HL-60/S4 treated with retinoic acid at 250 ng/mL for 4 days and 3 days (cell line): ENCODE data around the gene PPFIA4.

Experiments
- in situ Hi-C: fragments of 300-500 bp; cut with MboI; formaldehyde crosslinking; loops from 2 replicates; pipeline ENCODE4 v1.7.0; 2022; ENCODE audit warnings: low sequenced_read_pairs

The PPFIA4 gene

GRCh38 chr1:203026031-203026665 is at the start of gene PPFIA4:
TSS of gene PPFIA4 (plus strand) at chr1:203026491. CDS start at chr1:203039009, 12,518 bp downstream.
- in situ Hi-C loops: loop anchor here (25.0 kb wide), 2 partner anchors 461 to 1336 kb away; partner anchors contain the start of genes OPTC, PLEKHA6 and PRELP

GRCh38 chr1:202976633-202977032 is 49.7 kb upstream of the PPFIA4 start:
- in situ Hi-C loops: loop anchor here (25.0 kb wide), 2 partner anchors 239 to 489 kb away; no protein-coding TSS in a partner anchor

DNA sequence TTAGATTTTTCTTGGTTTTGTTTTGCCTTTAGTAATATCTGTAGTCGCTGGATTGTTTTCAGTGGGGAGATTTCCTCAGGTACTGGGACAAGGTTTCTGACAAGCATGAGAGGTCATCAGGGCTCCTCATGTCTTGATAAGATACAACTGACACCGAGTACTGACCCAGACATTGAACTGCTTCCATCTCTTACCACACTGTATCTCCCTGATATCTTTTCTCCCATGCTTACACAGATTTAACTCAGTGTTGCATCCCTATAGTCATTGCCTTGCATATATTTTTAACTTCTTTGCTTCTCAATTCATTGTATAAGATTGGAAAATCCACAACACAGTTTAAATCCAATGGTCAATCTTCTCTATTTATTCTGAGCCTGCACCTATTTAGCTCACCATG is 46.8 kb upstream of the PPFIA4 start:
- in situ Hi-C loops: loop anchor here (25.0 kb wide), 2 partner anchors 242 to 492 kb away; no protein-coding TSS in a partner anchor

GRCh38 chr1:202981939-202982338 is 44.4 kb upstream of the PPFIA4 start:
- in situ Hi-C loops: loop anchor here (25.0 kb wide), 2 partner anchors 245 to 495 kb away; no protein-coding TSS in a partner anchor

- in situ Hi-C loops: loop anchor here (25.0 kb wide), 2 partner anchors 246 to 496 kb away; no protein-coding TSS in a partner anchor
These were observed 43.4 kb upstream of the PPFIA4 start for GRCh38 chr1:202982715-202983430.

- in situ Hi-C loops: loop anchor here (25.0 kb wide), 2 partner anchors 249 to 499 kb away; no protein-coding TSS in a partner anchor
These were observed 40.2 kb upstream of the PPFIA4 start for GRCh38 chr1:202986120-202986519.

DNA sequence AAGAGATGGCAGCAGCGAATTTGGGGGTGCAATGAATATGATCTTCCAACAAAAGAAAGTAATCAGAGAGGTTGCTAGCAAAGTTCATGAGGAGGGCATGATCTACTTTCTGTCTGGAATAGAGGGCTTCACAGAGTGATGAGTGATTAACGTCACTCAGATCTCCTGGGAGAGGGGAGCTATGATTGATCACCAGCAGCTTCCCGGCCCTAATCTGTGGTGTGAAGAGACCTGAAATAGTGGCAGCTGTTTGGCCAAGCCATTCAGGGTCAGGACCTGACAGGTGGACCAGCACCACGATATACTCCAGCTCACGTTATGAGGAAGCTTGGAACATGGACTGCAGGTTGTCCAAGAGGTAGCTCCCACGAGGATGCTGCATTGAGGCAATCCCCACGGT is 39.0 kb upstream of the PPFIA4 start:
- in situ Hi-C loops: loop anchor here (25.0 kb wide), 2 partner anchors 250 to 500 kb away; no protein-coding TSS in a partner anchor

DNA sequence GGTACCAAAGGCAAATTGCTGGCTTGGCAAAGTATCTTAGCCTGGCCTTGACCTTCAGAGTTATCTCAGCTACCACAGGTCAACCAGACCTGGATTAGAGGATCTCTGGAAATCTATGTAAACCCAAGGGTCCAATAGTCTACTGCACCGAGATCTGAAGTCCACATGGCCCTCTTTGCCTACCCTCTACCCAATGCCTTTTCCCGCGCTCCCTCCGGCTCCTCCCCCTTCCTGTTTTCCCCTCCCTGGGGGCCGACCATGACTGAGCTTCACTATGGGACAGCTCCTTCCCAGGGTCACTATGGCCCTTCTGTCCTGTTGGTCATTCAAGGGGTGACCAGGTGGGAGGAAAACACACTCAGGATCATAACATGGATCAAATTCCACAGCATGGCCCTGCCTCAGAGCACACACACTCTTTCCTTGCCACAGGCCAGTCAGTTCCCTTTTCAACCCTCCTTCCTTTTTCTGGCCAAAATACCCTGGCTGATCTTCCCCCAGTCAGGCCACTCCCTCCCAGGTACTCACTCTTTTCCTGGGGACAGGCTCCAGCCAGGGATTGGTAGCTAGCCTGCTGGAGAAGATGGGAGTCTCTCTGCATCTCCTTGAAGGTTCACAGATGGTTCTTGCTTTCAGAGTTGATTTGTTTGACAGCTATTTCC is 38.2 kb upstream of the PPFIA4 start:
- in situ Hi-C loops: loop anchor here (25.0 kb wide), 2 partner anchors 251 to 501 kb away; no protein-coding TSS in a partner anchor

GRCh38 chr1:202989879-202990278 is 36.4 kb upstream of the PPFIA4 start:
- in situ Hi-C loops: loop anchor here (25.0 kb wide), 2 partner anchors 253 to 503 kb away; no protein-coding TSS in a partner anchor

GRCh38 chr1:202991112-202991511 is 35.2 kb upstream of the PPFIA4 start:
- in situ Hi-C loops: loop anchor here (25.0 kb wide), 2 partner anchors 254 to 504 kb away; no protein-coding TSS in a partner anchor

- in situ Hi-C loops: loop anchor here (25.0 kb wide), 2 partner anchors 257 to 507 kb away; no protein-coding TSS in a partner anchor
These were observed 31.5 kb upstream of the PPFIA4 start for GRCh38 chr1:202994756-202995155.

- in situ Hi-C loops: loop anchor here (25.0 kb wide), 2 partner anchors 262 to 512 kb away; no protein-coding TSS in a partner anchor
These were observed 27.2 kb upstream of the PPFIA4 start for GRCh38 chr1:202998836-202999750.

- in situ Hi-C loops: no loop called here
These were observed 25.9 kb upstream of the PPFIA4 start for GRCh38 chr1:203000217-203000944.

GRCh38 chr1:203001986-203002385 is 24.3 kb upstream of the PPFIA4 start:
- in situ Hi-C loops: no loop called here

DNA sequence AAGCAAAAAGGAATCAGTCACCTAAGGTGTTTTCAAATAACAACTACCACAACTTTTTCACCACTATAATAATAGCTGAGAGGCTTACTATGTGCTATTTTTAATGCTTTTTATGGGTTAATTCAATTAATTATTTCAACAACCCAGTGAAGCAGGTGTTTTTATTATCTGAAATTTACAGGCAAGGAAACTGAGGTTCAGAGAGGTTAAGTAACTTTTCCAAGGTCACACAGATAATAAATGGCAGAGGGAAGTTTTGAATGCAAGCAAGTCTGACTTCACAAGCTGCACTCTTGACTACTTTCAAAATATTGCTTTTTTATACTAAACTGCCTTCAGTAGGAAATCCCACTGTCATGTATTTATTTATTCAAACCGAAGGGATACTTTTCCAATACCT is 23.3 kb upstream of the PPFIA4 start:
- in situ Hi-C loops: no loop called here

DNA sequence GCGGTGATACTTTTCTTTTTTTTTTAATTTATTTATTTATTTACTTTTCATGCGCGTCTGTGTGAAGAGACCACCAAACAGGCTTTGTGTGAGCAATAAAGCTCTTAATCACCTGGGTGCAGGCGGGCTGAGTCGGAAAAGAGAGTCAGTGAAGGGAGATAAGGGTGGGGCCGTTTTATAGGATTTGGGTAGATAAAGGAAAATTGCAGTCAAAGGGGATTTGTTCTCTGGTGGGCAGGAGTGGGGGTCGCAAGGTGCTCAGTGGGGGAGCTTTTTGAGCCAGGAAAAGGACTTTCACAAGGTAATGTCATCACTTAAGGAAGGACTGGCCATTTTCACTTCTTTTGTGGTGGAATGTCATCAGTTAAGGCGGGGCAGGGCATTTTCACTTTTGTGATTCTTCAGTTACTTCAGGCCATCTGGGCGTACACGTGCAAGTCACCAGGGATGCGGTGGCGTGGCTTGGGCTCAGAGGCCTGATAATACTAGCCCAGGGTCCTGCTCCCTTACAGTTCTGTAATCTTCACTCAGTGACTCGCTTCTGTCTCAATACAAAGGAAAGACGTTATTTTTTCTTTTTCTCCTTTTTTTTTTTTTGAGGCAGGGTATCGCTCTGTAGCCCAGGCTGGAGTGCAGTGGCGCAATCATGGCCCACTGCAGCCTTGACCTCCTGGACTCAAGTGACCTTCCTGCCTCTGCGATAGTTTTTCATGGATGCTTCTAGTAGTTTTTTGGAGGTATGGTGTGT is 20.7 kb upstream of the PPFIA4 start:
- in situ Hi-C loops: loop anchor here (5.0 kb wide), 1 partner anchor 1272 kb away; no protein-coding TSS in a partner anchor

DNA sequence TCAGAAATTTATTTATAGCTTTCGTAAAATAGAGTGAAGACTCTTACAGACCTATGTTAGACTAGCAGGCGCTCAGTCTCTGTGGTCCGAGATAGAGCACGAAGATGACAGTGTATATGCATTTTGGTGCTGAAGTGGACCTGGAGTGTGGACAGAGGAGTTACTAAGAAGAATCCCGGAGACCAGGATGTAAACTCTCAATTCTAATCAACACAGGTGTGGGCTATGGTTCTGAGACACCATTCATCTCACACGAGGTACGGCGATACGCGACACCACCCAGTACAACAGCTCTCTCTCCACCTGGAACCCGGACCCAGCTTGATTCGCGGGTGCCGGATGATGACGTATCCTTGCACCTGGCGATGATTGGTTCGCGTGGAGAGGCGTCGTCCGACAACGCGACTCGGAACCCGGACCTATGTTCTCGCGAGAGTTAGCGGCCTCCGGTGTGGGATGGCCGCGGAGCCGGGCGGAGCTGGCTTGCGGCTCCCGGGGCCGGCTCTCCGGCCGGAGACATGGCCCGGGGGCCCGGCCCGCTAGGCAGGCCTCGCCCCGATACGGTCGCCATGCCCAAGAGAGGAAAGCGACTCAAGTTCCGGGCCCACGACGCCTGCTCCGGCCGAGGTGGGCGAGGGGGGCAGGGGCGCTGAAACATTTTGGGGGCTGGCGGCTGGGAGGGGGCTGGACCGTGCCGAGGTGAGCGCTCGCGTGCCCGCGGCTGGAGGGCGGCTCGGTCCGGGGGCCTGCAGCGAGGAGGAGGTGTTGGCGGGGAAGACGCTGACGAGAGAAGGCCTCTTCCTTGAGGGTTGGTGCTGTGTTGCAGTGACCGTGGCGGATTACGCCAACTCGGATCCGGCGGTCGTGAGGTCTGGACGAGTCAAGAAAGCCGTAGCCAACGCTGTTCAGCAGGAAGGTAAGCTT is 19.1 kb upstream of the PPFIA4 start, which contains the start of gene TMEM183A:
TMEM183A (plus strand) TSS at position 427 of the 924 bp plus-strand sequence; CDS start at position 519, 92 bp downstream.
- in situ Hi-C loops: loop anchor here (5.0 kb wide), 1 partner anchor 1270 kb away; no protein-coding TSS in a partner anchor
